Activated CD8-positive, alpha-beta T cell treated with anti-CD3 and anti-CD28 coated beads, Interleukin-2, amount 10 ng/mL, durations not matched to agents 7 days and 5 days (primary cell): ENCODE measurements around the gene CRHBP. TPM values are rescaled to one million over a fixed set of nuclear protein-coding genes. Genes with fewer than 3 reads are reported as not detected.

Source experiments
- ATAC-seq: fragments of 150-1000 bp; cut with Tn5 transposase; one replicate; pipeline ENCODE4 v1.10.0; 2021; ENCODE audit warnings: moderate library complexity
- CTCF ChIA-PET: fragments of 350-600 bp; sonication (Branson Sonifier 250); formaldehyde crosslinking; loops from one replicate; lab custom pipeline; 2021; ENCODE audit warnings: antibody characterized with exemption; lab: Charles Lee
- POLR2A ChIA-PET: fragments of 350-600 bp; sonication (Branson Sonifier 250); formaldehyde crosslinking; loops from one replicate; lab custom pipeline; 2021; ENCODE audit warnings: antibody characterized with exemption; lab: Charles Lee
- DNase-seq: peaks from one replicate; pipeline ENCODE4 v3.0.0-alpha.2; 2020
- H3K27ac Mint-ChIP-seq: one replicate; pipeline ENCODE4 v1.8.0; 2021; ENCODE audit warnings: mild to moderate bottlenecking, mixed read lengths
- H3K27me3 Mint-ChIP-seq: one replicate; pipeline ENCODE4 v1.8.0; 2021; ENCODE audit warnings: low read depth, mixed read lengths
- H3K36me3 Mint-ChIP-seq: one replicate; pipeline ENCODE4 v1.8.0; 2021; ENCODE audit warnings: low read depth, mixed read lengths
- H3K4me1 Mint-ChIP-seq: one replicate; pipeline ENCODE4 v1.8.0; 2021; ENCODE audit warnings: low read depth, mixed read lengths
- H3K4me3 Mint-ChIP-seq: one replicate; pipeline ENCODE4 v1.8.0; 2021; ENCODE audit warnings: mild to moderate bottlenecking, mixed read lengths
- H3K9me3 Mint-ChIP-seq: one replicate; pipeline ENCODE4 v1.8.0; 2022; ENCODE audit warnings: mixed read lengths; ENCODE audit not compliant: insufficient read depth
- total RNA-seq, 2 experiments: library from RNA; stranded (reverse); gene quantifications; one replicate each; pipeline ENCODE4 v1.2.3, GENCODE V29; 2021

Gene CRHBP
- total RNA-seq, 2 experiments from 2014 or later: 0.29 to 0.34 TPM

DNA sequence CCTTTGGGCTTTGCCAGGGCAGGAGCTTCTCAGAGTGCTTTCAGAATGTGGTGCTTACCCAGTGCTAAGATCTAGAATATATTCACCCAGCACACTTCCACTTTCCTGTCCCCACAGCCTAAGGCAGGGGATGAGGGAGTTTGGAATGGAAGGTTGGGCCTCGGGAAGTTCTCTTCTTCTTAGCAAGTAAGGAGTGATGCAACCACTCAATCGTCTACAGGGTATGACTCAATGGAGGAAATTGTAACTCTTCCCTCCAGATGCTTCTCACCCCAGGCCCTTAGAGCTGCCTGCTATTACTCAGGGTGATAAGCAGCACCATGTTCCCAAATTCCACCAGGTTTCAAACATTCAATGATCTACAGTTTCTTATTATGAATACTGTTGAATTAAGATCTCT is 46.6 kb downstream of the CRHBP start:
- CTCF ChIA-PET: no interaction called here
- no peak overlapping the region for H3K27ac Mint-ChIP-seq
- POLR2A ChIA-PET: no interaction called here
- no peaks in the 10 kb centered on the region for H3K4me1 Mint-ChIP-seq
- ATAC-seq (no peak), DNase-seq (no peak)
- H3K36me3 Mint-ChIP-seq: no peaks in the 10 kb centered on the region
- no peak overlapping the region for H3K4me3 Mint-ChIP-seq
- H3K27me3 Mint-ChIP-seq: peaks cover 32% of the 10 kb centered on the region
- H3K9me3 Mint-ChIP-seq: peaks cover 5% of the 10 kb centered on the region

DNA sequence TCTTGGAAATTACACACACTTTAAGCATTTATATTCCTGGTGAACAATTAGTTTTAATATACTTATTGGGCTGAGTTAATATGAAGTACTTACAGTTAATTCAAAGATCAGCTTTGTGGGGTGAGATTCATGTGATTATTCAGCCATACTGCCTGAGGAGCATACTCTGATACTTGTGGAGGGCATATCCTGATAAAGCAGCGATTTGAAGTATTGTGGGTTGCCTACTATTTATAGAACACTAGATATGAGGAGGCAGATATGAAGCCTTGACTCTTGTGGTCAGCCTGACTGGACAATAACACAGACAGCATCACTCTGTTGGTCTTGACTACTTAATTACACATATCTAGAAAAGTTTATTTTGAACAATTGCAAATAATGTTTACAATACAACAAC is 50.4 kb downstream of the CRHBP start:
- no peak overlapping the region for H3K4me3 Mint-ChIP-seq
- peaks cover 4% of the 10 kb centered on the region for H3K9me3 Mint-ChIP-seq
- H3K27ac Mint-ChIP-seq: no peak overlapping the region
- peaks cover 45% of the 10 kb centered on the region for H3K27me3 Mint-ChIP-seq
- ATAC-seq (no peak), DNase-seq (no peak)
- CTCF ChIA-PET: no interaction called here
- H3K4me1 Mint-ChIP-seq: no peaks in the 10 kb centered on the region
- POLR2A ChIA-PET: no interaction called here
- H3K36me3 Mint-ChIP-seq: no peaks in the 10 kb centered on the region

DNA sequence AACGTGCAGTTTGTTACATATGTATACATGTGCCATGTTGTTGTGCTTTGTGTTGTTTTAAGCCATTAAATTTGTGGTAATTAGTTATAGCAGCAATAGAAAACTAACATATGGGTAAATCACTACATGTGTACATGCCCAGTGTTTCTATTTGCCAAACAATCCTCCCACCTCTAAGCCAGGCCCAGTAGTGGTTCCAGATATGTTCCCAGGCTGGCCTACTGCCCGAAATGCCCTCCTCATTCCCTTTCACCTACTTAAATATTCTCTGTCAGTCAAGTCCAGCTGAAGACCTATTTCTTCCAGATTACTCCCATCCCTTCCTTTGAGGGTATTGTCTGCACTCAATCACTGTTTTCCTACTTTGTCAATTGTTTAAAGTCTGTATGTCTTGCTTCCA is 53.3 kb downstream of the CRHBP start:
- CTCF ChIA-PET: interaction anchor here (0.6 kb wide), 1 partner anchor 12 kb away, joined by 3 read pairs; no protein-coding TSS in a partner anchor
- H3K27ac Mint-ChIP-seq: no peak overlapping the region

DNA sequence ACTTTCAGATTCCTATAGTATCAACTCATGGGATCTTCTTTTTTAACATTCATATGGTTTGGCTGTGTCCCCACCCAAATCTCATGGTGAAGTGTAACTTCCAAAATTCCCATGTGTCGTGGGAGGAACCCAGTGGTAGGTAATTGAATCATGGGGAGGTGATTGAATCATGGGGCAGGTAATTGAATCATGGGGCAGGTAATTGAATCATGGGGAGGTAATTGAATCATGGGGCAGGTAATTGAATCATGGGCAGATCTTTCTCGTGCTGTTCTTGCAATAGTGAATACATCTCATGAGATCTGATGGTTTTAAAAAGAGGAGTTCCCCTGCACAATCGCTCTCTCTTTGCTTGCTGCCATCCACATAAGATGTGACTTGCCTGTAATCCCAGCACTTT is 55.6 kb downstream of the CRHBP start:
- ATAC-seq (no peak), DNase-seq (no peak)
- Mint-ChIP-seq H3K36me3 (no peaks in the 10 kb centered on the region), H3K4me1 (peaks cover 15% of the 10 kb centered on the region), H3K4me3 (no peak overlapping the region), H3K27me3 (peaks cover 29% of the 10 kb centered on the region), H3K27ac (no peak overlapping the region), H3K9me3 (no peaks in the 10 kb centered on the region)
- ChIA-PET POLR2A (no interaction called here), CTCF (no interaction called here)

More for the DNA sequence above, 53.3 kb downstream of the CRHBP start:
- H3K36me3 Mint-ChIP-seq: no peaks in the 10 kb centered on the region
- no peaks in the 10 kb centered on the region for H3K9me3 Mint-ChIP-seq
- ATAC-seq (no peak), DNase-seq (no peak)
- POLR2A ChIA-PET: no interaction called here
- peaks cover 37% of the 10 kb centered on the region for H3K27me3 Mint-ChIP-seq
- H3K4me3 Mint-ChIP-seq: no peak overlapping the region
- H3K4me1 Mint-ChIP-seq: no peaks in the 10 kb centered on the region

DNA sequence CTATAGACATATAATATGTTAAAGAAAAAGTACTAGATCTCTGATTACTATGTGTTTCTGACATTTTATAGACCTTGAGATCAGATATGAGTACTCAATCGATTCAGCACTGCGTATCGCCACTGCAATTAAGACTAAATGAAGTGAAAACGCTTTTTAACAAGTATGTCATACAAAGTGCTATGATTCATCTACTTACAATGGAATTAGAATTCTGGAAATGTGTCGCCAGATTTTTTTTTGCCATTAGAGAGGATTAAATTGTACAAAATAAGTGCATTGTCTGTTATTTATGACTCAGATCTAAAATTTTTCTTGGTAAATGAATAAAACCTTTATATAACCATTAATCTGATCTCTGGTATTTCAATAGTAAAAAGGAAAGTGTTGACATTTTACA is 57.4 kb downstream of the CRHBP start:
- Mint-ChIP-seq H3K36me3 (no peaks in the 10 kb centered on the region), H3K4me3 (no peak overlapping the region), H3K27ac (no peak overlapping the region), H3K27me3 (peaks cover 20% of the 10 kb centered on the region), H3K9me3 (no peaks in the 10 kb centered on the region), H3K4me1 (peaks cover 15% of the 10 kb centered on the region)
- ChIA-PET POLR2A (no interaction called here), CTCF (no interaction called here)
- no peak for DNase-seq
- ATAC-seq: no peak

DNA sequence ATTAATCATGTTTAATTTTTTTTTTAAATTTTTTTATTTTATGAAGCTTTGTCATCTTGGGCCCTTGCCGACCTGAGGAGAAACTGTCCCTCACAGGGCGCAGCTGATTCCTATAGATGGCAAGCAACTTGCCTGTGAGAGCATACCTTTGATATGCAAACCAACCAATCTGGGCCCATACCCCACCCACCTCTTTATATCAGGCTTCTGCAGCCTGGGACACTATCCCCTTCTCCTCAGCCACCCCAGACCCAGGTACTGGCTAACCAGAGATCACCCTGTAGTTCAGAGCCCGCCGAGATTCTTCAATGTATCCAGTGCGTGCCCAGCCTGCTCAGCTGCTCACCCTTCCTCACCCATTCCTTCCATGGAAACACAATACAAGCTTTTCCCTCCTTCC is 58.7 kb downstream of the CRHBP start:
- POLR2A ChIA-PET: no interaction called here
- CTCF ChIA-PET: no interaction called here
- Mint-ChIP-seq H3K4me1 (peaks cover 15% of the 10 kb centered on the region), H3K27me3 (peaks cover 11% of the 10 kb centered on the region), H3K9me3 (no peaks in the 10 kb centered on the region), H3K4me3 (no peak overlapping the region), H3K36me3 (no peaks in the 10 kb centered on the region), H3K27ac (no peak overlapping the region)
- ATAC-seq (no peak), DNase-seq (no peak)

DNA sequence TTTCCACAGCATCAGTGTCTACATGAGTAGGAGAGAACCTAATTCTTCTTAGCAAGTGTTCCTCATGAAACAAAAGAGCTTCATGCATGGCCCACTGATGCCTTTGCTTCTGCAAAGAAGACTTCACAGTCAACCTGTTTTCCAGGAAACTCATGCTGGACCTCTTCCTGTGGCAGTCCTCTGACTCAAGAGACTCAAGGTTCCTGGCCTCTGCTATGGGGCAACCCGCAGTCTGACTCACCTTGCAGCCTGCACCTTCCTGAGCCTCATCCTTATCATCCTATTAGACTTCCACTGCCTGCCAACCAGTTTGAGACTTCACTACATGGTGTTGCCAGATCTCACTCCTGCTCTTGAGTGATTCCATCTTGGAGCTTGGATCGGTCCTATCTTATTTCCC is 59.8 kb downstream of the CRHBP start:
- Mint-ChIP-seq H3K4me1 (peaks cover 15% of the 10 kb centered on the region), H3K9me3 (no peaks in the 10 kb centered on the region), H3K4me3 (no peak overlapping the region), H3K27me3 (peaks cover 7% of the 10 kb centered on the region), H3K36me3 (no peaks in the 10 kb centered on the region), H3K27ac (peak overlapping the region; percentile 33)
- ChIA-PET POLR2A (no interaction called here), CTCF (interaction anchor here (1.3 kb wide), 2 partner anchors 11 to 145 kb away, joined by 3 to 4 read pairs; no protein-coding TSS in a partner anchor)
- DNase-seq: peak; percentile 39
- peak; percentile 30 for ATAC-seq

DNA sequence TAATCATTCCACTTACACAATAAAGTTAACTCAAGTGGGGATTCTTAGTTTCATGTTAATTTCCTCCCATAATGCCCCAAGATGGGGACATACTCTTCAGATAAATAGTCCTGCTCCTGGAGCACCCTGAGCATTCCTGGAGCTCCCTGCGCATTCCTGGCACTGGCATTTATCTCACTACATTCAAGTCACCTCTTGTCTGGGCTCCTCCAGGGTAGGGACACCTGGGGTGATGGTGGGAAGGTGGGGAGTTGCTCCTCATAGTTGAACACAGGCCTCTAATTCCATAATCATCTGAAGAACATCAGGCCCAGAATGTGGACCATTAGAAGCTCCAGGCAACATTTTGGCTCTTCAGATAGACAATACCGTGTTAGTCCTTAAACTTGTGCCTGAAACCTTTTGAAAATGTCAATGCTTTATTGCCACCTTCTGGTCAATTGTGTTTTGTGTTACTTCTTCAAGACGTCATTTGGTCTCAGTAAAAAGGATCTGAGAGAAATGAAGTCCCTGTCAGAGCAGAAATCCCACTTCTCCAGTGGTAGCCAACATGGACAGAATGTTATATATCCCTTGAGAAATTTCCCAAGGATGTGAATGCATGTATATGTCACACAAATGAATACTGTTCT is 63.2 kb downstream of the CRHBP start:
- peaks cover 15% of the 10 kb centered on the region for H3K4me1 Mint-ChIP-seq
- H3K9me3 Mint-ChIP-seq: no peaks in the 10 kb centered on the region
- no peak for DNase-seq
- no peak overlapping the region for H3K4me3 Mint-ChIP-seq
- POLR2A ChIA-PET: interaction anchor here (0.8 kb wide), 1 partner anchor 14 kb away, joined by 4 read pairs; the partner anchor contains the start of gene AGGF1
- no peaks in the 10 kb centered on the region for H3K36me3 Mint-ChIP-seq
- H3K27ac Mint-ChIP-seq: no peak overlapping the region
- peak; percentile 42 for ATAC-seq
- peaks cover 16% of the 10 kb centered on the region for H3K27me3 Mint-ChIP-seq
- CTCF ChIA-PET: interaction anchor here (1.0 to 2.4 kb wide), 8 partner anchors 14 to 477 kb away, joined by 3 to 12 read pairs (median 4); partner anchors contain the start of gene AGGF1

DNA sequence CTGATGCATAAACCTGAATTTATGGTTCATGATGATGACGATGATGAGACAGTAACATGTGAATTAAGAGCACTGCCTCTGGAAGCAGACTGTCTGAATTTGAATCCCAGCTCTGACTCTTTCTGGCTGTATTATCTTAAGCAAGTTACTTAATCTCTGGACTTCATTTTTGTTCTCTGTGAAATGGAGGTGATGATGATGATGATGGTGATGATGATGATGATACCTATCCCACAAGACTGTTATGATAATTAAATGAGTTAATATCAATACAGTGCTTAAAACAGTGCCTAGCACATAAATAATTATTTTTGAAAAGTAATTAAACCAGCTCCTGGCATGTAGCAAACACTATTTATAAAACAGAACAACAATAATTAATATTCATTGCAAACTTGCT is 64.1 kb downstream of the CRHBP start:
- Mint-ChIP-seq H3K4me3 (no peak overlapping the region), H3K9me3 (no peaks in the 10 kb centered on the region), H3K27me3 (peaks cover 20% of the 10 kb centered on the region), H3K4me1 (peaks cover 13% of the 10 kb centered on the region), H3K36me3 (no peaks in the 10 kb centered on the region), H3K27ac (no peak overlapping the region)
- CTCF ChIA-PET: interaction anchor here (0.9 to 2.4 kb wide), 9 partner anchors 14 to 476 kb away, joined by 3 to 12 read pairs (median 4); partner anchors contain the start of gene AGGF1
- DNase-seq (no peak), ATAC-seq (no peak)
- POLR2A ChIA-PET: no interaction called here

DNA sequence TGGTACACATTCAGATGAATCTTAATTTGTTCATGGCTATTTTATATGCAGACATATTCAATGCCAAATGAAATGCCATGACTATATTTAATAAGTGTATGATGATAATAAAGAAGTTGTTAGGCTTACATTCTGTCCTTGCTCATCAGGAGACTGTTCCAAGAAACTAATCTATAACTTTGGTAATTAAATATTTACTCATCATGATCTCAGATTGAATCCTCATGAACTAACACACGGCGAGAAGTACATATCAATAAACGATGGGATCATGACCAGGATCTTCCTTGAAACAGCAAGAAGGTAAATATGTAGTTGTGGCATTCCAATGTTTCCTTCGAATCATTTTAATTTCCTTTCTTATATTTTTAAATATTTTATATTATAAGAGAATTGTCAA is 64.8 kb downstream of the CRHBP start:
- peaks cover 10% of the 10 kb centered on the region for H3K4me1 Mint-ChIP-seq
- no peak overlapping the region for H3K27ac Mint-ChIP-seq
- CTCF ChIA-PET: interaction anchor here (0.9 to 2.4 kb wide), 6 partner anchors 13 to 475 kb away, joined by 3 to 10 read pairs (median 4); partner anchors contain the start of gene AGGF1
- peaks cover 24% of the 10 kb centered on the region for H3K27me3 Mint-ChIP-seq
- H3K4me3 Mint-ChIP-seq: no peak overlapping the region
- POLR2A ChIA-PET: no interaction called here
- ATAC-seq (no peak), DNase-seq (no peak)
- H3K9me3 Mint-ChIP-seq: no peaks in the 10 kb centered on the region
- H3K36me3 Mint-ChIP-seq: no peaks in the 10 kb centered on the region
